ENCODE results near the gene COTL1. TPM values are rescaled to one million over a fixed set of nuclear protein-coding genes. Genes with fewer than 3 reads are reported as not detected.
A peak's percentile ranks its signal among the peaks of the same experiment; 100 is the strongest.

Gene COTL1
- total RNA-seq, 1 donor from 2014 or later: 129 TPM

DNA sequence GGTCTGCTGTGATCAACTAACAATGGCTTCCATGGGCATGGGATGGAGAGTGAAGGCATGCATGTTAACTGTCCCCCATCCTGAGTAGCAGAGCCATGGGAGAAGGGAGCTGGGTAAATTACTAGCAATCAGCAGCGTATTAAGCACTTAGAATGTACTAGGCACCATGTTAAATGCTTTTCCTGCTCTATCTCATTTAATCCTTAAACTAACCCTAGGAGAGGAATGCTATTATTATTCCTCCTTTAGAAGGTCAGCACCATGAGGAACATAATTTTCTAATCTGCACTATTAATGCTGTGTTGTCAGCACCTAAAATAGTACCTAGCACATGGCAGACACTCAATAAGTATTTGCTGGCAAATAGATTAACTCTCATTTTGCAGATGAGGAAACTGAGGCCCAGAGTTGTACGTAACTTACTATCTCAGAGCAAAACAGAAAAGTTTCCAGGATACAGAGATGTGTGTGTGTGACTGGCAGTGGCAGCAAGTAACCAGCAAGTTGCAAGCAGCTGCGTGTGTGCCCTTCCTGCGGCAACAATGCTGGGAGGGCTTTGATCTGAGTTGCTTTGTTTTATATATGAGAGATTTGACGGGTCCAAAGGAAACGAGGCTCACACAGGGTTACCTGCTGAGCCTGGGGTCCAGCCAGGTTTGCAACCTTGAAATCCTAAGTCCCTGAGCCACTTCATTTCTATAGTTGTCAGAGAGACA, 23.9 kb upstream of the COTL1 start:
- intact Hi-C loops (cut with DNase I): no loop called here
- TF ChIP-seq, protein P1, sequence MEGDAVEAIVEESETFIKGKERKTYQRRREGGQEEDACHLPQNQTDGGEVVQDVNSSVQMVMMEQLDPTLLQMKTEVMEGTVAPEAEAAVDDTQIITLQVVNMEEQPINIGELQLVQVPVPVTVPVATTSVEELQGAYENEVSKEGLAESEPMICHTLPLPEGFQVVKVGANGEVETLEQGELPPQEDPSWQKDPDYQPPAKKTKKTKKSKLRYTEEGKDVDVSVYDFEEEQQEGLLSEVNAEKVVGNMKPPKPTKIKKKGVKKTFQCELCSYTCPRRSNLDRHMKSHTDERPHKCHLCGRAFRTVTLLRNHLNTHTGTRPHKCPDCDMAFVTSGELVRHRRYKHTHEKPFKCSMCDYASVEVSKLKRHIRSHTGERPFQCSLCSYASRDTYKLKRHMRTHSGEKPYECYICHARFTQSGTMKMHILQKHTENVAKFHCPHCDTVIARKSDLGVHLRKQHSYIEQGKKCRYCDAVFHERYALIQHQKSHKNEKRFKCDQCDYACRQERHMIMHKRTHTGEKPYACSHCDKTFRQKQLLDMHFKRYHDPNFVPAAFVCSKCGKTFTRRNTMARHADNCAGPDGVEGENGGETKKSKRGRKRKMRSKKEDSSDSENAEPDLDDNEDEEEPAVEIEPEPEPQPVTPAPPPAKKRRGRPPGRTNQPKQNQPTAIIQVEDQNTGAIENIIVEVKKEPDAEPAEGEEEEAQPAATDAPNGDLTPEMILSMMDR (IDR thresholded peaks at IDR 0.05): no peak
- DNase-seq: no peak

DNA sequence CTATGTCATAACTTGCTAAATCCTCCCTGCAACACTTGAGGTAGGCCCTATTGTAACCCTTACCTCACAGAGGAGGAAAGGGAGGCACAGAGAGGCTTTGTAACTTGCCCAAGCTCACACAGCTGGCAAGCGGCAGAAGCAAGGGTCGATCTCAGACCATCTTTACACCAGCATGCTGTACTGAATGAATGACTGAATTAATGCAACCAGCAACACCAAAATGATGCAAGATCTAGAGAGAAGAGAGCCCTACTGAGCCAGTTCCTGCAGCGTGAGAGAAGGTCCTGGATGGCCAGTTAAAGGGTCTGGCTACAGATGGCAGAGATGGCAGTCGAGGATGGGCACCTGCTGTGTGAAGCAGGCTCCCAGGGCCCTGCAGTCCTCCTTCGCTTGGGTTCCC, 22.3 kb upstream of the COTL1 start:
- intact Hi-C loops (cut with DNase I): no loop called here
- no peaks in the 10 kb centered on the region for H3K36me3 ChIP-seq
- peaks cover 30% of the 10 kb centered on the region for H3K4me1 ChIP-seq
- peak overlapping the region; percentile 58 for H3K27ac ChIP-seq
- no peaks in the 10 kb centered on the region for H3K9me3 ChIP-seq
- no peak overlapping the region for H3K4me3 ChIP-seq
- ATAC-seq (no peak), DNase-seq (no peak)
- TF ChIP-seq, protein P1 (IDR thresholded peaks at IDR 0.05): no peak
- H3K27me3 ChIP-seq: no peaks in the 10 kb centered on the region

More for the DNA sequence above, 23.9 kb upstream of the COTL1 start:
- Histone ChIP-seq H3K4me1 (peaks cover 23% of the 10 kb centered on the region), H3K27ac (peak overlapping the region; percentile 58), H3K27me3 (no peaks in the 10 kb centered on the region), H3K4me3 (no peak overlapping the region), H3K36me3 (no peaks in the 10 kb centered on the region), H3K9me3 (no peaks in the 10 kb centered on the region)
- ATAC-seq: no peak

DNA sequence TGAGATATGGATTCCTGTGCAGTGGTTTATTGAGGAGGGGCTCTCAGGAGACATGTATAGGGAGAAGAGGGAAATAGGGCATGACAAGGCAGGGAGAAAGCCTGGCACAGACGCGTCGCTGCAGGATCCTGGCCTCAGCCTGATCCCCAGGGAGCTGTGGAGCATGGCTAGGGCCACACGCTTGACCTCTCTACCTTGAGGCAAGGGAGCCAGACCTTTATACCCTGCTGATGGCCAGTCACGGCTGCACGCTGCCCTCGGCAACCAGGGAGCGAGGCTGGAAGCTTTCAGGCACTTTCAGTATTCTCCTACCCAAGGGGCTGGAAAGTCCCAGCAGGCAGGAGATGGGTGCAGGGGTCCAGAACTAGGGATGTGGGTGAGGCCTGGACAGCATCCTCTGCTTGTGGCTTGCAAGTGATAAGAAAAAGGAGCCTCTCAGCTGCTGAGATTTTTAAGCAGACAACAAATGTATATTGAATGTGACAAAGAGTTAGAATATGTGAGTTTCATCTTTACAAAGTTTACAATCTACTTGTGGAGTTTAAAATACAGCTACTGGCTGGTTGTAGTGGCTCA, 20.4 kb upstream of the COTL1 start:
- intact Hi-C loops (cut with DNase I): no loop called here
- H3K27ac ChIP-seq: no peak overlapping the region

DNA sequence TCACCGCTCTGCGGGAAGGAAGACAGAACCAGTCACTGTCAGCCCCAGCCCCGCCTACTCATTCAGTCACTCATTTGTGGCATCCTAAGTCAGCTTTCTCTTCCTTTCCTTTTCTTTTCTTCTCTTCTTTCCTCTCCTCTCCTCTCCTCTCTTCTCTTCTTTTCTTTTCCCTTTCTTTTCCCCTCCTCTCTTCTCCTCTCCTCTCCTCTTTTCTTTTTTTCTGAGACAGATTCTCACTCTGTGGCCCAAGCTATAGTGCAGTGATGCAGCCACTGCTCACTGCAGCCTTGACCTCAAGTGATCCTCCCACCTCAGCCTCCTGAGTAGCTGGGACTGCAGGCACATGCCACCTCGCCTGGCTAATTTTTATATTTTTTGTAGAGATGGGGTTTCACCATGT, 19.8 kb upstream of the COTL1 start:
- intact Hi-C loops (cut with DNase I): no loop called here
- no peaks in the 10 kb centered on the region for H3K9me3 ChIP-seq
- no peaks in the 10 kb centered on the region for H3K27me3 ChIP-seq
- ATAC-seq (no peak), DNase-seq (no peak)
- TF ChIP-seq, protein P1 (IDR thresholded peaks at IDR 0.05): no peak
- H3K4me3 ChIP-seq: no peak overlapping the region
- no peak overlapping the region for H3K27ac ChIP-seq
- H3K4me1 ChIP-seq: peaks cover 33% of the 10 kb centered on the region
- H3K36me3 ChIP-seq: no peaks in the 10 kb centered on the region

More for the DNA sequence above, 20.4 kb upstream of the COTL1 start:
- ATAC-seq (no peak), DNase-seq (no peak)
- TF ChIP-seq, protein P1 (IDR thresholded peaks at IDR 0.05): no peak
- Histone ChIP-seq H3K4me3 (no peak overlapping the region), H3K27me3 (no peaks in the 10 kb centered on the region), H3K9me3 (no peaks in the 10 kb centered on the region), H3K36me3 (no peaks in the 10 kb centered on the region), H3K4me1 (peaks cover 33% of the 10 kb centered on the region)

DNA sequence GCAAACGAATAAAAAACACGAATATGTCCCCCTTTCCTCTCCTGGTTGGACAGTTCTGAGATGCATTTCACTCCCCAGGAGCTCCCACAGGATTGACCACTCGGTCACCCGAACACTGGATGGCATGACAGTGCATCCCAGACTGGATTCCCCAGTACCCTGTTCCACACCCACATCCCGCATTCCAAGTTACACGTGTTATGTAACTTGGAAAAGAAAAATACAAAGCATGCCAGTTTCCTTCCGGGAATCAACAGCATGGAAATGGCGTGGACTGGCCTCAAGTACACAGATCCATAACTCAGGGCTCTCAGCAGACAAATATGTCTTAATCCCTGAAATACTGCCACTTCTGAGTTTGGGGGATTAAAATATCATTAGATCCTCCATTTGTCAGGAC, 17.8 kb upstream of the COTL1 start:
- Histone ChIP-seq H3K4me3 (no peak overlapping the region), H3K27ac (peak overlapping the region; percentile 3), H3K27me3 (no peaks in the 10 kb centered on the region), H3K36me3 (no peaks in the 10 kb centered on the region), H3K4me1 (peaks cover 20% of the 10 kb centered on the region), H3K9me3 (no peaks in the 10 kb centered on the region)
- TF ChIP-seq, protein P1 (IDR thresholded peaks at IDR 0.05): no peak
- intact Hi-C loops (cut with DNase I): no loop called here
- ATAC-seq (no peak), DNase-seq (no peak)

Data from upper lobe of right lung (tissue), 1 donor.